ENCODE results near the gene PTMA.

Gene PTMA

DNA sequence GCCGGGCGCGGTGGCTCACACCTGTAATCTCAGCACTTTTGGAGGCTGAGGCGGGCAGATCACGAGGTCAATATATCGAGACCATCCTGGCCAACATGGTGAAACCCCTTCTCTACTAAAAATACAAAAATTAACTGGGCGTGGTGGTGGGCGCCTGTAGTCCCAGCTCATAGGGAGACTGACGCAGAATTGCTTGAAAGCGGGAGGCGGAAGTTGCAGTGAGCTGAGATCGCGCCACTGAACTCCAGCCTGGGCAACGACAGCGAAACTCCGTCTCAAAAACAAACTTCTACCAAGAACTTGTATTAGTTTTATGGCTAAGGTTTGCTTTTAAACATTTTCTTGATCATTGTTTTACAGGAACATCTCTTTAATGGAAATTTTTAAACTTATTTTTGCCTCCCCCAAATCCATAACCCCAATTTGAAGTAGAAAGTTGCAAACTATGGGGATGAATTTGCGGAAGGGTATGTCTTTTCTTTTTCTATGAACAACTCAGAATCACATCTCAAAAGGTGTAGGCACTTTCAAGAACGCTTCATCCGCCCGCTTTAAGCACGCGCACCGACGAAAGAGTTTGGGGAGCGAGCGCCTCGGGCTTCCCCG lies 46.8 kb upstream of the PTMA start:
- TF ChIP-seq OSR1 (CRISPR knock-in tag; IDR thresholded peaks at IDR 0.05) = no peak
- TF ChIP-seq CSDC2 (CRISPR knock-in tag; IDR thresholded peaks at IDR 0.05) = no peak
- no peak for TF ChIP-seq CSRNP3 (CRISPR knock-in tag; IDR thresholded peaks at IDR 0.05)
- no peak for TF ChIP-seq BACH2 (CRISPR knock-in tag; IDR thresholded peaks at IDR 0.05; ENCODE audit: borderline replicate concordance)
- no peak for TF ChIP-seq GLIS3 (CRISPR knock-in tag; IDR thresholded peaks at IDR 0.05)
- TF ChIP-seq ESRRG (CRISPR knock-in tag; IDR thresholded peaks at IDR 0.05) = no peak
- TF ChIP-seq TCF4 (CRISPR knock-in tag; IDR thresholded peaks at IDR 0.05; ENCODE audit: borderline replicate concordance) = no peak
- TF ChIP-seq, protein P1, sequence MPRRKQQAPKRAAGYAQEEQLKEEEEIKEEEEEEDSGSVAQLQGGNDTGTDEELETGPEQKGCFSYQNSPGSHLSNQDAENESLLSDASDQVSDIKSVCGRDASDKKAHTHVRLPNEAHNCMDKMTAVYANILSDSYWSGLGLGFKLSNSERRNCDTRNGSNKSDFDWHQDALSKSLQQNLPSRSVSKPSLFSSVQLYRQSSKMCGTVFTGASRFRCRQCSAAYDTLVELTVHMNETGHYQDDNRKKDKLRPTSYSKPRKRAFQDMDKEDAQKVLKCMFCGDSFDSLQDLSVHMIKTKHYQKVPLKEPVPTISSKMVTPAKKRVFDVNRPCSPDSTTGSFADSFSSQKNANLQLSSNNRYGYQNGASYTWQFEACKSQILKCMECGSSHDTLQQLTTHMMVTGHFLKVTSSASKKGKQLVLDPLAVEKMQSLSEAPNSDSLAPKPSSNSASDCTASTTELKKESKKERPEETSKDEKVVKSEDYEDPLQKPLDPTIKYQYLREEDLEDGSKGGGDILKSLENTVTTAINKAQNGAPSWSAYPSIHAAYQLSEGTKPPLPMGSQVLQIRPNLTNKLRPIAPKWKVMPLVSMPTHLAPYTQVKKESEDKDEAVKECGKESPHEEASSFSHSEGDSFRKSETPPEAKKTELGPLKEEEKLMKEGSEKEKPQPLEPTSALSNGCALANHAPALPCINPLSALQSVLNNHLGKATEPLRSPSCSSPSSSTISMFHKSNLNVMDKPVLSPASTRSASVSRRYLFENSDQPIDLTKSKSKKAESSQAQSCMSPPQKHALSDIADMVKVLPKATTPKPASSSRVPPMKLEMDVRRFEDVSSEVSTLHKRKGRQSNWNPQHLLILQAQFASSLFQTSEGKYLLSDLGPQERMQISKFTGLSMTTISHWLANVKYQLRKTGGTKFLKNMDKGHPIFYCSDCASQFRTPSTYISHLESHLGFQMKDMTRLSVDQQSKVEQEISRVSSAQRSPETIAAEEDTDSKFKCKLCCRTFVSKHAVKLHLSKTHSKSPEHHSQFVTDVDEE (CRISPR knock-in tag; IDR thresholded peaks at IDR 0.05) = no peak
- TF ChIP-seq ISL1 (CRISPR knock-in tag; IDR thresholded peaks at IDR 0.05) = no peak
- ATAC-seq = no peak

DNA sequence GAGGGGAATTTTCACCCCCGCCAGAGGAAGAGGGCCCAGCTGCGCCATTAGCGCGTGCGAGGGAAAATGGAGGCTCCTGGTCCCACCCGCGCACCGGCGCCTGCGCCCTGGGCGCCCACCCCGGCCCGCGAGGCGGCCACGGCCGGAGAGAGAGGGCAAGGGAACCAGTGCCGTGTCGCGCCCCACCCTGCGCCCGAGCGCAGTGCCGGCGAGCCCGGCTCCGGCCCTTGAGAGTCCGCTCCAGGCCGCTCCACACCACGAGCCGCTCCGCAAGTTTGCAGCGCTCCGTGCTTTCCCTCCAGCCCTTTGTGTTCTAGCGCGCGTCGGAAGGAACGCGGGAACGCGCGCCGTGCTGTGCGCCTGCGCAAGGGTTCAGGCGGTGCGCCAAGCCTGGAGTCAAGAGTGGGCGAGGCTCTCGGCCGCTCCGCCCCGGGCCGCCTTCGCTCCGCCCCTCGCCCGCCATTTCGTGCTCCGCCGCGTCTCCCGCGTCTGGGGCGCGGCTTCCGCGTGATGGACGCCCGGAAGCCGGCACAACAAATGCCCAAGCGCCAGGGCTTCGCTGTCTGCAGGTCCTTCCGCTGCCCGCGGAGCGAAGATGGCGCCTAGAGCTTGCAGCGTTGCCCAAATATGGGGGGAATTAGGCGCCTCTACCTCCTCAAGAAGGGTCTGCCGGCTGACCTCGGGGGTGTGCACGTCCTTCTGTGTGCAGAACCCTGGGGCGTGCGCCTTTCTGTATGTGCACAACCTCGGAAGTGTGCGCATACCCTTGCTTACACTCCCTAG lies 46.1 kb upstream of the PTMA start:
- TF ChIP-seq PPARA (CRISPR knock-in tag; IDR thresholded peaks at IDR 0.05; ENCODE audit: borderline replicate concordance) (no peak), POU6F1 (CRISPR knock-in tag; IDR thresholded peaks at IDR 0.05; ENCODE audit: borderline replicate concordance, low read depth) (no peak), BACH2 (CRISPR knock-in tag; IDR thresholded peaks at IDR 0.05; ENCODE audit: borderline replicate concordance) (no peak), ZFP30 (CRISPR knock-in tag; IDR thresholded peaks at IDR 0.05) (no peak), ARNTL (CRISPR knock-in tag; IDR thresholded peaks at IDR 0.05; ENCODE audit: borderline replicate concordance, low read depth) (no peak), RARB (CRISPR knock-in tag; IDR thresholded peaks at IDR 0.05) (no peak), ZNF70 (CRISPR knock-in tag; IDR thresholded peaks at IDR 0.05) (no peak), ZFP3 (CRISPR knock-in tag; IDR thresholded peaks at IDR 0.05) (no peak), SNAI2 (CRISPR knock-in tag; IDR thresholded peaks at IDR 0.05) (no peak), TOX (CRISPR knock-in tag; IDR thresholded peaks at IDR 0.05; ENCODE audit: borderline replicate concordance) (no peak), PATZ1 (CRISPR knock-in tag; IDR thresholded peaks at IDR 0.05; ENCODE audit: borderline replicate concordance) (no peak), TCF4 (CRISPR knock-in tag; IDR thresholded peaks at IDR 0.05; ENCODE audit: borderline replicate concordance) (no peak), ZNF565 (CRISPR knock-in tag; conservative IDR thresholded peaks at IDR 0.05; ENCODE audit: low read depth) (no peak), ZNF8 (CRISPR knock-in tag; IDR thresholded peaks at IDR 0.05) (no peak), OSR1 (CRISPR knock-in tag; IDR thresholded peaks at IDR 0.05) (no peak), ESRRG (CRISPR knock-in tag; IDR thresholded peaks at IDR 0.05) (no peak)
- TF ChIP-seq, protein P2, sequence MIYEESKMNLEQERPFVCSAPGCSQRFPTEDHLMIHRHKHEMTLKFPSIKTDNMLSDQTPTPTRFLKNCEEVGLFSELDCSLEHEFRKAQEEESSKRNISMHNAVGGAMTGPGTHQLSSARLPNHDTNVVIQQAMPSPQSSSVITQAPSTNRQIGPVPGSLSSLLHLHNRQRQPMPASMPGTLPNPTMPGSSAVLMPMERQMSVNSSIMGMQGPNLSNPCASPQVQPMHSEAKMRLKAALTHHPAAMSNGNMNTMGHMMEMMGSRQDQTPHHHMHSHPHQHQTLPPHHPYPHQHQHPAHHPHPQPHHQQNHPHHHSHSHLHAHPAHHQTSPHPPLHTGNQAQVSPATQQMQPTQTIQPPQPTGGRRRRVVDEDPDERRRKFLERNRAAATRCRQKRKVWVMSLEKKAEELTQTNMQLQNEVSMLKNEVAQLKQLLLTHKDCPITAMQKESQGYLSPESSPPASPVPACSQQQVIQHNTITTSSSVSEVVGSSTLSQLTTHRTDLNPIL (CRISPR knock-in tag; IDR thresholded peaks at IDR 0.05; ENCODE audit: low read depth) = no peak
- no peak for ATAC-seq
